GM21619 (cell line): ENCODE results near the gene LRRFIP2.
"Not testable (repeated sequence)": the region's sequence is repeated elsewhere in the genome, so short reads cannot be mapped to it uniquely, and the experiment has no call there.

Experiments used
- ATAC-seq: cut with Tn5 transposase; IDR thresholded peaks from one replicate; pipeline ENCODE4 v1.9.1; 2021; ENCODE audit not compliant: unreplicated experiment

LRRFIP2 gene

GRCh38 chr3:37074178-37074577 is 100.2 kb downstream of the LRRFIP2 start:
- ATAC-seq: no peak

GRCh38 chr3:37072892-37073291 is 101.5 kb downstream of the LRRFIP2 start:
- no peak for ATAC-seq

GRCh38 chr3:37071921-37072320 is 102.5 kb downstream of the LRRFIP2 start:
- no peak for ATAC-seq

GRCh38 chr3:37068031-37068430 is 106.4 kb downstream of the LRRFIP2 start:
- no peak for ATAC-seq

GRCh38 chr3:37067577-37067976 is 106.8 kb downstream of the LRRFIP2 start:
- no peak for ATAC-seq

- ATAC-seq: no peak
Observed at GRCh38 chr3:37064747-37065146, 109.6 kb downstream of the LRRFIP2 start.

- ATAC-seq: no peak
Observed at GRCh38 chr3:37058117-37058516, 116.3 kb downstream of the LRRFIP2 start.

GRCh38 chr3:37056826-37057225 is 117.6 kb downstream of the LRRFIP2 start:
- ATAC-seq: no peak

GRCh38 chr3:37055077-37055476 is 119.3 kb downstream of the LRRFIP2 start:
- not testable (repeated sequence) for ATAC-seq

- peak; percentile 89 for ATAC-seq
Observed at GRCh38 chr3:37054370-37054769, 120.0 kb downstream of the LRRFIP2 start.

- no peak for ATAC-seq
Observed at GRCh38 chr3:37053753-37054152, 120.6 kb downstream of the LRRFIP2 start.

GRCh38 chr3:37053337-37053736 is 121.0 kb downstream of the LRRFIP2 start:
- ATAC-seq: no peak

GRCh38 chr3:37052860-37053259 is 121.5 kb downstream of the LRRFIP2 start:
- ATAC-seq: no peak

- ATAC-seq: no peak
Observed at GRCh38 chr3:37050282-37050681, 124.1 kb downstream of the LRRFIP2 start.

- ATAC-seq: not testable (repeated sequence)
Observed at GRCh38 chr3:37042712-37043111, 131.7 kb downstream of the LRRFIP2 start.

GRCh38 chr3:37041546-37042195 is 132.7 kb downstream of the LRRFIP2 start:
- ATAC-seq: no peak

- ATAC-seq: no peak
Observed at GRCh38 chr3:37040231-37040630, 134.2 kb downstream of the LRRFIP2 start.

GRCh38 chr3:37039161-37039846 is 135.1 kb downstream of the LRRFIP2 start:
- ATAC-seq: no peak

GRCh38 chr3:37037352-37037751 is 137.0 kb downstream of the LRRFIP2 start:
- ATAC-seq: no peak

GRCh38 chr3:37032961-37033360 is 141.4 kb downstream of the LRRFIP2 start:
- ATAC-seq: no peak

- no peak for ATAC-seq
Observed at GRCh38 chr3:37031096-37031682, 143.2 kb downstream of the LRRFIP2 start.

- ATAC-seq: no peak
Observed at GRCh38 chr3:37030588-37030987, 143.8 kb downstream of the LRRFIP2 start.
